ENCODE results near the gene SLC35F1.

GRCh38 chr6:117986396-117986795 lies 79.3 kb downstream of the SLC35F1 start:
- no peak for TF ChIP-seq FOXK2 (IDR thresholded peaks at IDR 0.05)
- no peak for TF ChIP-seq CTCF (IDR thresholded peaks at IDR 0.05 in 2 of 3, conservative IDR thresholded peaks at IDR 0.05 in 1 of 3; ENCODE audit: control insufficient read depth in 2 of 3, extremely low read depth in 1 of 3, insufficient read depth in 1 of 3, low read depth in 3 of 3, low read length in 3 of 3)
- no peak for TF ChIP-seq CREB1 (IDR thresholded peaks at IDR 0.05; ENCODE audit: low read depth)
- TF ChIP-seq TARDBP (IDR thresholded peaks at IDR 0.05; ENCODE audit: borderline replicate concordance), result no peak
- TF ChIP-seq NRF1 (conservative IDR thresholded peaks at IDR 0.05; ENCODE audit: low read depth, low read length), result no peak
- no peak for TF ChIP-seq BCLAF1 (IDR thresholded peaks at IDR 0.05)
- TF ChIP-seq POLR2A (IDR thresholded peaks at IDR 0.05; ENCODE audit: low read depth, low read length), result no peak
- TF ChIP-seq POLR2AphosphoS5 (IDR thresholded peaks at IDR 0.05; ENCODE audit: low read length), result no peak
- TF ChIP-seq CUX1 (IDR thresholded peaks at IDR 0.05; ENCODE audit: insufficient replicate concordance, low read depth, low read length), result no peak
